OCI-LY1 (cell line): ENCODE measurements around the gene NUDT13.

Experiments
- H2AFZ ChIP-seq: fragments of 200-600 bp; sonication (generic), shearing (Covaris generic); 2 replicates; pipeline ENCODE4 v1.6.0; 2014; ENCODE audit warnings: antibody characterized with exemption, mild to moderate bottlenecking, low read length
- H3F3A ChIP-seq: fragments of 200-600 bp; sonication (generic), shearing (Covaris generic); 2 replicates; pipeline ENCODE4 v1.6.0; 2014; ENCODE audit warnings: mild to moderate bottlenecking, antibody characterized with exemption, low read length, moderate library complexity; ENCODE audit not compliant: insufficient read depth
- H3K27ac ChIP-seq: fragments of 200-600 bp; sonication (generic); 2 replicates; pipeline ENCODE4 v1.5.1; 2014; ENCODE audit warnings: low read length, mixed run types, mild to moderate bottlenecking, low read depth; ENCODE audit not compliant: poor library complexity, severe bottlenecking
- H3K27me3 ChIP-seq: fragments of 200-600 bp; sonication (generic); 2 replicates; pipeline ENCODE4 v1.6.0; 2014; ENCODE audit warnings: antibody characterized with exemption, mild to moderate bottlenecking, low read length, moderate library complexity; ENCODE audit not compliant: insufficient read depth
- H3K36me3 ChIP-seq: fragments of 200-600 bp; sonication (generic); 2 replicates; pipeline ENCODE4 v1.6.1; 2014; ENCODE audit warnings: mild to moderate bottlenecking, antibody characterized with exemption, low read length, moderate library complexity, mixed read lengths; ENCODE audit not compliant: insufficient read depth
- H3K4me1 ChIP-seq: fragments of 200-600 bp; sonication (generic); 2 replicates; pipeline ENCODE4 v1.5.1; 2014; ENCODE audit warnings: mild to moderate bottlenecking, low read length, moderate library complexity; ENCODE audit not compliant: insufficient read depth, severe bottlenecking
- H3K4me2 ChIP-seq: fragments of 200-600 bp; sonication (generic), shearing (Covaris generic); 2 replicates; pipeline ENCODE4 v1.6.1; 2014; ENCODE audit warnings: low read length
- H3K4me3 ChIP-seq: fragments of 200-600 bp; sonication (generic); 2 replicates; pipeline ENCODE4 v1.5.1; 2014; ENCODE audit warnings: low read length, low read depth, mild to moderate bottlenecking, mixed read lengths; ENCODE audit not compliant: poor library complexity, severe bottlenecking
- H3K79me2 ChIP-seq: fragments of 200-600 bp; shearing (Covaris generic); 2 replicates; pipeline ENCODE4 v1.6.1; 2016; ENCODE audit warnings: mixed run types, low read length, mixed read lengths; ENCODE audit not compliant: insufficient read depth
- H3K9ac ChIP-seq: fragments of 200-600 bp; sonication (generic), shearing (Covaris generic); 2 replicates; pipeline ENCODE4 v1.6.1; 2014; ENCODE audit warnings: mild to moderate bottlenecking, low read length, mixed read lengths
- H3K9me2 ChIP-seq: fragments of 200-600 bp; sonication (generic), shearing (Covaris generic); 2 replicates; pipeline ENCODE4 v1.6.1; 2014; ENCODE audit warnings: low read depth, mild to moderate bottlenecking, low read length, mixed read lengths
- H3K9me3 ChIP-seq: fragments of 200-600 bp; shearing (Covaris generic); 2 replicates; pipeline ENCODE4 v1.6.1; 2014; ENCODE audit warnings: low read length, mixed read lengths
- H4K20me1 ChIP-seq: fragments of 200-600 bp; sonication (generic), shearing (Covaris generic); 2 replicates; pipeline ENCODE4 v1.6.0; 2016; ENCODE audit warnings: mild to moderate bottlenecking, low read length; ENCODE audit not compliant: insufficient read depth
- EZH2 ChIP-seq: fragments of 200-600 bp; sonication (generic), shearing (Covaris generic); IDR thresholded peaks from 2 replicates; pipeline ENCODE4 v1.8.0; 2017; ENCODE audit warnings: borderline replicate concordance, mixed run types, mild to moderate bottlenecking, antibody characterized with exemption, low read length, moderate library complexity, mixed read lengths
- TF ChIP-seq, protein P1 (sequence below): fragments of 200-600 bp; sonication (generic), shearing (Covaris generic); IDR thresholded peaks from 2 replicates; pipeline ENCODE4 v1.5.1; 2017; ENCODE audit warnings: mild to moderate bottlenecking, antibody characterized with exemption, low read length, moderate library complexity, mixed read lengths

NUDT13 gene

DNA sequence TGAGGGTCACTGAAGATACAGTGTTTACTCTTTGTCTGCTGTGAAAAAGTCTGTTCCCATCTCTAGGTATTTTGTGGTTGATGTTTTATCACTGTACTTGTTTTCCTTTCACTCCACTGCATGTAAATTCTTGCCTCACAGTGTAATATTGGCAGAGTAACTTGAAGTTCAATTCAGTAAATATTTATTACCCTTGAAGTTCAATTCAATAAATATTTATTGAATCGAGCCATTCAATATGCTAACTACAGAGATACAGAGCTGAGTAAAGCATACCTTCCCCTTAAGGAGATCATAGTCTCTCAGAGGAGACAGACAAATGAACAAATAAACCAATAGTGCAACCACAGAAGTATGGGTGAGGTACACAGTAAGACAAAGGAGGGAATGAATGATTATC lies 9.2 kb downstream of the NUDT13 start:
- no peaks in the 10 kb centered on the region for H3K4me1 ChIP-seq
- no peak overlapping the region for H3K4me2 ChIP-seq
- no peaks in the 10 kb centered on the region for H3F3A ChIP-seq
- no peak overlapping the region for H3K27ac ChIP-seq
- no peak overlapping the region for H3K9ac ChIP-seq
- TF ChIP-seq, protein P1, sequence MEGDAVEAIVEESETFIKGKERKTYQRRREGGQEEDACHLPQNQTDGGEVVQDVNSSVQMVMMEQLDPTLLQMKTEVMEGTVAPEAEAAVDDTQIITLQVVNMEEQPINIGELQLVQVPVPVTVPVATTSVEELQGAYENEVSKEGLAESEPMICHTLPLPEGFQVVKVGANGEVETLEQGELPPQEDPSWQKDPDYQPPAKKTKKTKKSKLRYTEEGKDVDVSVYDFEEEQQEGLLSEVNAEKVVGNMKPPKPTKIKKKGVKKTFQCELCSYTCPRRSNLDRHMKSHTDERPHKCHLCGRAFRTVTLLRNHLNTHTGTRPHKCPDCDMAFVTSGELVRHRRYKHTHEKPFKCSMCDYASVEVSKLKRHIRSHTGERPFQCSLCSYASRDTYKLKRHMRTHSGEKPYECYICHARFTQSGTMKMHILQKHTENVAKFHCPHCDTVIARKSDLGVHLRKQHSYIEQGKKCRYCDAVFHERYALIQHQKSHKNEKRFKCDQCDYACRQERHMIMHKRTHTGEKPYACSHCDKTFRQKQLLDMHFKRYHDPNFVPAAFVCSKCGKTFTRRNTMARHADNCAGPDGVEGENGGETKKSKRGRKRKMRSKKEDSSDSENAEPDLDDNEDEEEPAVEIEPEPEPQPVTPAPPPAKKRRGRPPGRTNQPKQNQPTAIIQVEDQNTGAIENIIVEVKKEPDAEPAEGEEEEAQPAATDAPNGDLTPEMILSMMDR, result no peak
- TF ChIP-seq EZH2, result no peak
- no peaks in the 10 kb centered on the region for H3K79me2 ChIP-seq
- H3K9me3 ChIP-seq, result no peaks in the 10 kb centered on the region
- peaks cover 23% of the 10 kb centered on the region; the same call in 1 of the 2 replicates for H3K36me3 ChIP-seq
- no peak overlapping the region for H3K4me3 ChIP-seq
- H4K20me1 ChIP-seq, result no peaks in the 10 kb centered on the region
- H3K9me2 ChIP-seq, result no peaks in the 10 kb centered on the region
- no peaks in the 10 kb centered on the region for H3K27me3 ChIP-seq
- H2AFZ ChIP-seq, result no peak overlapping the region

DNA sequence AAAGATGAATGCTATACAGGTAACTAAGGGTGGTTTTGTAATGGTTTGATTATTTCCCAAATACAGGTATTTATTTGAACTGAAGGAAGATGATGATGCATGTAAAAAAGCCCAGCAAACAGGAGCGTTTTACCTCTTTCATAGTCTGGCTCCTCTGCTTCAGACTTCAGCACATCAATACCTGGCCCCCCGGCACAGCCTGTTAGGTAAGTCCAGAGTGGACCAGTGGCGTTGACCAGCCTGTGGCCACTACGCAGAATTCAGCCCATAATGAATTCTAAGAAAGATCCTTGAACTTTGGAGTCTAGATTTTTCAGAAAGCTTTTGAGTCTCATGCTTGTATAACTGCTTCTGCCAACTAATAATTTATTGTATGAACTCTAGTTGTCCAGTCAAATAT lies 9.7 kb downstream of the NUDT13 start:
- H3K79me2 ChIP-seq, result no peaks in the 10 kb centered on the region
- H3K4me2 ChIP-seq, result no peak overlapping the region
- no peak overlapping the region for H2AFZ ChIP-seq
- H3K4me3 ChIP-seq, result no peak overlapping the region
- H4K20me1 ChIP-seq, result no peaks in the 10 kb centered on the region
- no peaks in the 10 kb centered on the region for H3K9me3 ChIP-seq
- H3K36me3 ChIP-seq, result peaks cover 25% of the 10 kb centered on the region; the same call in 1 of the 2 replicates
- H3K27ac ChIP-seq, result no peak overlapping the region
- H3K9me2 ChIP-seq, result no peaks in the 10 kb centered on the region
- no peaks in the 10 kb centered on the region for H3F3A ChIP-seq
- TF ChIP-seq EZH2, result no peak
- TF ChIP-seq, protein P1, result no peak
- no peak overlapping the region for H3K9ac ChIP-seq
- no peaks in the 10 kb centered on the region for H3K27me3 ChIP-seq
- no peaks in the 10 kb centered on the region for H3K4me1 ChIP-seq

DNA sequence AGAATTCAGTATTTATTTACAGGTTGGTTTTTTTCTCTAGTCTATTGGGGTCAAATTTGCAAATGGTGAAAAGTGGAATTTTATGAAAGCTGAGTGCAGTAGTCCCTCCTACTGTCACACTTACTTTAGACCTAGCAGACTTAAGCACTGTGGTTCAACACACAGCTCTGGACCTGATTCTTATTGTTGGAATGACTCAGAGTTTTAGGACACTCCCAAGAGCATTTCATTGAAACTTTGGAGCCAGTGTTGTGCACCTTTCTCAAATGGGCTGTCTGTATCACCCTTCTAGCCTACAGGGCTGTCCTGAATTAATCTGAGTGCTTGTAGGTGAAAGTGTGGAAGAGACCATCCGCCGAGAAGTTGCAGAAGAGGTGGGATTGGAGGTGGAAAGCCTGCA lies 16.1 kb downstream of the NUDT13 start:
- Histone ChIP-seq H3F3A (no peaks in the 10 kb centered on the region), H3K4me3 (no peak overlapping the region), H3K9me2 (no peaks in the 10 kb centered on the region), H3K9me3 (no peaks in the 10 kb centered on the region), H3K27me3 (no peaks in the 10 kb centered on the region), H3K36me3 (peaks cover 54% of the 10 kb centered on the region), H2AFZ (no peak overlapping the region), H3K9ac (no peak overlapping the region), H3K4me1 (no peaks in the 10 kb centered on the region), H3K4me2 (no peak overlapping the region), H3K79me2 (no peaks in the 10 kb centered on the region), H3K27ac (no peak overlapping the region), H4K20me1 (no peaks in the 10 kb centered on the region)
- TF ChIP-seq, protein P1, result no peak
- TF ChIP-seq EZH2, result no peak
